ENCODE measurements around the gene CTDP1. TPM values are rescaled to one million over a fixed set of nuclear protein-coding genes. Genes with fewer than 3 reads are reported as not detected.

CTDP1 gene
- total RNA-seq, 1 donor from 2014 or later = 25.2 TPM

GRCh38 chr18:79682481-79682880 lies 2.9 kb downstream of the CTDP1 start:
- peaks cover 34% of the 10 kb centered on the region for H3K4me1 ChIP-seq
- H3K36me3 ChIP-seq = peaks cover 7% of the 10 kb centered on the region

GRCh38 chr18:79682894-79683625 lies 3.5 kb downstream of the CTDP1 start:
- no peak overlapping the region for H3K27ac ChIP-seq
- intact Hi-C loops (cut with DNase I) = no loop called here

More at GRCh38 chr18:79682481-79682880, 2.9 kb downstream of the CTDP1 start:
- no peaks in the 10 kb centered on the region for H3K9me3 ChIP-seq
- H3K4me3 ChIP-seq = no peak overlapping the region
- ATAC-seq (no peak), DNase-seq (no peak)
- intact Hi-C loops (cut with DNase I) = no loop called here
- no peak overlapping the region for H3K27ac ChIP-seq
- no peaks in the 10 kb centered on the region for H3K27me3 ChIP-seq (ENCODE audit: low read depth)
- TF ChIP-seq CTCF (IDR thresholded peaks at IDR 0.05) = no peak

GRCh38 chr18:79683626-79684282 lies 4.2 kb downstream of the CTDP1 start:
- intact Hi-C loops (cut with DNase I) = no loop called here
- Histone ChIP-seq H3K4me1 (peaks cover 23% of the 10 kb centered on the region), H3K4me3 (no peak overlapping the region), H3K9me3 (no peaks in the 10 kb centered on the region), H3K27me3 (ENCODE audit: low read depth) (no peaks in the 10 kb centered on the region), H3K36me3 (peaks cover 7% of the 10 kb centered on the region), H3K27ac (no peak overlapping the region)
- no peak for ATAC-seq
- TF ChIP-seq CTCF (IDR thresholded peaks at IDR 0.05) = no peak
- DNase-seq = no peak

More at GRCh38 chr18:79682894-79683625, 3.5 kb downstream of the CTDP1 start:
- Histone ChIP-seq H3K4me1 (peaks cover 28% of the 10 kb centered on the region), H3K36me3 (peaks cover 7% of the 10 kb centered on the region), H3K27me3 (ENCODE audit: low read depth) (no peaks in the 10 kb centered on the region), H3K9me3 (no peaks in the 10 kb centered on the region), H3K4me3 (no peak overlapping the region)
- no peak for TF ChIP-seq CTCF (IDR thresholded peaks at IDR 0.05)
- ATAC-seq (no peak), DNase-seq (no peak)

GRCh38 chr18:79684283-79684631 lies 4.7 kb downstream of the CTDP1 start:
- no peak for DNase-seq
- intact Hi-C loops (cut with DNase I) = no loop called here
- Histone ChIP-seq H3K4me3 (no peak overlapping the region), H3K27ac (no peak overlapping the region), H3K9me3 (no peaks in the 10 kb centered on the region), H3K27me3 (ENCODE audit: low read depth) (no peaks in the 10 kb centered on the region), H3K36me3 (peaks cover 7% of the 10 kb centered on the region), H3K4me1 (peaks cover 23% of the 10 kb centered on the region)
- TF ChIP-seq CTCF (IDR thresholded peaks at IDR 0.05) = no peak
- no peak for ATAC-seq

- intact Hi-C loops (cut with DNase I) = no loop called here
- Histone ChIP-seq H3K27ac (no peak overlapping the region), H3K36me3 (peaks cover 7% of the 10 kb centered on the region), H3K4me3 (no peak overlapping the region), H3K4me1 (peaks cover 23% of the 10 kb centered on the region), H3K9me3 (no peaks in the 10 kb centered on the region), H3K27me3 (ENCODE audit: low read depth) (no peaks in the 10 kb centered on the region)
- DNase-seq (no peak), ATAC-seq (peak in 1 of 2 donors; percentile 43)
- no peak for TF ChIP-seq CTCF (IDR thresholded peaks at IDR 0.05)
Measured at GRCh38 chr18:79684787-79685186, 5.2 kb downstream of the CTDP1 start.
